PC-3 (cell line): ENCODE data around the gene ARHGDIG. TPM values are rescaled to one million over a fixed set of nuclear protein-coding genes. Genes with fewer than 3 reads are reported as not detected.

ENCODE experiments used
- ATAC-seq: fragments of 200-7000 bp; cut with Tn5 transposase; 2 replicates; pipeline ENCODE4 v1.9.1; 2020; ENCODE audit warnings: mild to moderate bottlenecking, moderate library complexity
- BruUV-seq: library from RNA; stranded (reverse); fragments of 400-500 nt; replicated peaks from 2 replicates; lab custom pipeline; 2021; lab: Mats Ljungman, UMichigan
- CTCF ChIA-PET: fragments of 300-600 bp; sonication (Branson Sonifier 250); formaldehyde crosslinking; loops from one replicate; lab custom pipeline; 2022; ENCODE audit warnings: antibody characterized with exemption; lab: Charles Lee
- POLR2A ChIA-PET: fragments of 300-600 bp; sonication (Branson Sonifier 250); formaldehyde crosslinking; loops from one replicate; lab custom pipeline; 2022; ENCODE audit warnings: antibody characterized with exemption; ENCODE audit not compliant: unreplicated experiment; lab: Charles Lee
- DNase-seq: peaks from one replicate; pipeline ENCODE4 v3.0.0-alpha.2; 2015
- H2AFZ ChIP-seq: fragments of 300-600 bp; sonication (generic); 2 replicates; pipeline ENCODE4 v1.6.0; 2016; ENCODE audit warnings: antibody characterized with exemption, low read length
- H3F3A ChIP-seq: fragments of 300-600 bp; sonication (generic); one replicate; pipeline ENCODE4 v1.6.0; 2017; ENCODE audit warnings: antibody characterized with exemption, low read length, control low read depth, mild to moderate bottlenecking; ENCODE audit not compliant: unreplicated experiment
- H3K27ac ChIP-seq: fragments of 300-600 bp; sonication (generic); 2 replicates; pipeline ENCODE4 v1.5.1; 2016; ENCODE audit warnings: mild to moderate bottlenecking, low read length
- H3K27me3 ChIP-seq: fragments of 300-600 bp; sonication (generic); 2 replicates; pipeline ENCODE4 v1.6.1; 2016; ENCODE audit warnings: low read length, mixed read lengths
- H3K36me3 ChIP-seq: fragments of 300-600 bp; sonication (generic); 2 replicates; pipeline ENCODE4 v1.6.1; 2016; ENCODE audit warnings: low read depth, mixed run types, low read length, mixed read lengths
- H3K4me1 ChIP-seq: fragments of 300-600 bp; sonication (generic); 2 replicates; pipeline ENCODE4 v1.5.1; 2016; ENCODE audit warnings: low read length; ENCODE audit not compliant: insufficient read depth
- H3K4me2 ChIP-seq: fragments of 300-600 bp; sonication (generic); 2 replicates; pipeline ENCODE4 v1.6.0; 2016; ENCODE audit warnings: low read length
- H3K4me3 ChIP-seq: fragments of 300-600 bp; sonication (generic); 2 replicates; pipeline ENCODE4 v1.5.1; 2016; ENCODE audit warnings: mild to moderate bottlenecking, low read length, mixed read lengths
- H3K79me2 ChIP-seq: fragments of 300-600 bp; sonication (generic); 2 replicates; pipeline ENCODE4 v1.6.1; 2017; ENCODE audit warnings: low read length, mixed read lengths
- H3K9ac ChIP-seq: fragments of 300-600 bp; sonication (generic); 2 replicates; pipeline ENCODE4 v1.6.0; 2016; ENCODE audit warnings: mild to moderate bottlenecking, low read length
- H3K9me2 ChIP-seq: fragments of 300-600 bp; sonication (generic); replicated peaks from 2 replicates; pipeline ENCODE4 v1.6.1; 2016; ENCODE audit warnings: mixed run types, low read length, mixed read lengths
- H3K9me3 ChIP-seq: fragments of 300-600 bp; sonication (generic); 2 replicates; pipeline ENCODE4 v1.6.1; 2016; ENCODE audit warnings: low read length, mixed read lengths
- H4K20me1 ChIP-seq: fragments of 300-600 bp; sonication (generic); 2 replicates; pipeline ENCODE4 v1.6.1; 2016; ENCODE audit warnings: low read length, mixed read lengths
- CTCF ChIP-seq: fragments of 300-600 bp; sonication (generic); conservative IDR thresholded peaks from 2 replicates; pipeline ENCODE4 v1.5.1; 2017; ENCODE audit warnings: antibody characterized with exemption, low read depth, mild to moderate bottlenecking, low read length
- EZH2 ChIP-seq: fragments of 300-600 bp; sonication (generic); IDR thresholded peaks from one replicate; pipeline ENCODE4 v1.6.1; 2017; ENCODE audit warnings: antibody characterized with exemption, mild to moderate bottlenecking, low read length; ENCODE audit not compliant: unreplicated experiment
- EZH2phosphoT487 ChIP-seq: fragments of 300-600 bp; sonication (generic); IDR thresholded peaks from 2 replicates; pipeline ENCODE4 v1.6.1; 2018; ENCODE audit warnings: mild to moderate bottlenecking, antibody characterized with exemption, low read length, borderline replicate concordance
- intact Hi-C: fragments of 100-400 bp; cut with micrococcal nuclease; formaldehyde crosslinking; loops from 2 replicates; pipeline ENCODE4 v1.9.0; 2023
- total RNA-seq: library from RNA; depleted of rRNA; stranded (reverse); fragments of >200 nt; gene quantifications from 2 replicates; pipeline ENCODE4 v1.2.3, GENCODE V29; 2014

ARHGDIG gene
- total RNA-seq, 1 experiment from 2014 or later: not detected

- no TSS peak for BruUV-seq
- no peak overlapping the region for H3K27ac ChIP-seq
- ChIA-PET CTCF (no interaction called here), POLR2A (no interaction called here)
- no peak overlapping the region for H2AFZ ChIP-seq
- DNase-seq (no peak), ATAC-seq (no peak)
- H3K9me3 ChIP-seq: no peaks in the 10 kb centered on the region
- no peaks in the 10 kb centered on the region for H3F3A ChIP-seq
- intact Hi-C loops: no loop called here
- H3K27me3 ChIP-seq: no peaks in the 10 kb centered on the region
- H3K4me1 ChIP-seq: no peaks in the 10 kb centered on the region
- no peak for TF ChIP-seq EZH2
- TF ChIP-seq EZH2phosphoT487: no peak
- no peak for TF ChIP-seq CTCF
- no peaks in the 10 kb centered on the region for H3K36me3 ChIP-seq
- H3K9me2 ChIP-seq: no peaks in the 10 kb centered on the region
- H3K9ac ChIP-seq: no peak overlapping the region
- no peaks in the 10 kb centered on the region for H4K20me1 ChIP-seq
- no peaks in the 10 kb centered on the region for H3K79me2 ChIP-seq
- H3K4me2 ChIP-seq: no peak overlapping the region
- no peak overlapping the region for H3K4me3 ChIP-seq
Measured at GRCh38 chr16:306911-307370, 26.6 kb downstream of the ARHGDIG start.

GRCh38 chr16:307691-308312 is 27.4 kb downstream of the ARHGDIG start:
- H3K36me3 ChIP-seq: no peaks in the 10 kb centered on the region
- CTCF ChIA-PET: no interaction called here
- no peak overlapping the region for H3K9ac ChIP-seq
- no peak overlapping the region for H3K4me3 ChIP-seq
- H3K4me1 ChIP-seq: no peaks in the 10 kb centered on the region
- no peak overlapping the region for H3K27ac ChIP-seq
- TF ChIP-seq EZH2phosphoT487: no peak
- no peak for TF ChIP-seq CTCF
- TF ChIP-seq EZH2: no peak
- H3K27me3 ChIP-seq: no peaks in the 10 kb centered on the region
- H2AFZ ChIP-seq: no peak overlapping the region
- H4K20me1 ChIP-seq: no peaks in the 10 kb centered on the region
- H3K4me2 ChIP-seq: no peak overlapping the region
- no TSS peak for BruUV-seq
- H3K9me3 ChIP-seq: no peaks in the 10 kb centered on the region
- H3F3A ChIP-seq: no peaks in the 10 kb centered on the region
- intact Hi-C loops: no loop called here
- ATAC-seq: no peak
- DNase-seq: no peak
- POLR2A ChIA-PET: no interaction called here
- no peaks in the 10 kb centered on the region for H3K79me2 ChIP-seq
- H3K9me2 ChIP-seq: no peaks in the 10 kb centered on the region

- H3K4me2 ChIP-seq: no peak overlapping the region
- BruUV-seq: no TSS peak
- H3K9me2 ChIP-seq: no peaks in the 10 kb centered on the region
- H3K9me3 ChIP-seq: no peaks in the 10 kb centered on the region
- intact Hi-C loops: no loop called here
- H4K20me1 ChIP-seq: no peaks in the 10 kb centered on the region
- TF ChIP-seq EZH2: no peak
- no peak for TF ChIP-seq CTCF
- TF ChIP-seq EZH2phosphoT487: no peak
- no peak overlapping the region for H2AFZ ChIP-seq
- no peaks in the 10 kb centered on the region for H3K79me2 ChIP-seq
- ChIA-PET POLR2A (no interaction called here), CTCF (no interaction called here)
- DNase-seq (no peak), ATAC-seq (no peak)
- no peak overlapping the region for H3K27ac ChIP-seq
- H3K27me3 ChIP-seq: no peaks in the 10 kb centered on the region
- H3K4me1 ChIP-seq: no peaks in the 10 kb centered on the region
- H3K36me3 ChIP-seq: no peaks in the 10 kb centered on the region
- no peak overlapping the region for H3K4me3 ChIP-seq
- no peak overlapping the region for H3K9ac ChIP-seq
- H3F3A ChIP-seq: no peaks in the 10 kb centered on the region
Measured at GRCh38 chr16:309476-309875, 29.1 kb downstream of the ARHGDIG start.
